ENCODE data around the gene PRKCH.

PRKCH gene

DNA sequence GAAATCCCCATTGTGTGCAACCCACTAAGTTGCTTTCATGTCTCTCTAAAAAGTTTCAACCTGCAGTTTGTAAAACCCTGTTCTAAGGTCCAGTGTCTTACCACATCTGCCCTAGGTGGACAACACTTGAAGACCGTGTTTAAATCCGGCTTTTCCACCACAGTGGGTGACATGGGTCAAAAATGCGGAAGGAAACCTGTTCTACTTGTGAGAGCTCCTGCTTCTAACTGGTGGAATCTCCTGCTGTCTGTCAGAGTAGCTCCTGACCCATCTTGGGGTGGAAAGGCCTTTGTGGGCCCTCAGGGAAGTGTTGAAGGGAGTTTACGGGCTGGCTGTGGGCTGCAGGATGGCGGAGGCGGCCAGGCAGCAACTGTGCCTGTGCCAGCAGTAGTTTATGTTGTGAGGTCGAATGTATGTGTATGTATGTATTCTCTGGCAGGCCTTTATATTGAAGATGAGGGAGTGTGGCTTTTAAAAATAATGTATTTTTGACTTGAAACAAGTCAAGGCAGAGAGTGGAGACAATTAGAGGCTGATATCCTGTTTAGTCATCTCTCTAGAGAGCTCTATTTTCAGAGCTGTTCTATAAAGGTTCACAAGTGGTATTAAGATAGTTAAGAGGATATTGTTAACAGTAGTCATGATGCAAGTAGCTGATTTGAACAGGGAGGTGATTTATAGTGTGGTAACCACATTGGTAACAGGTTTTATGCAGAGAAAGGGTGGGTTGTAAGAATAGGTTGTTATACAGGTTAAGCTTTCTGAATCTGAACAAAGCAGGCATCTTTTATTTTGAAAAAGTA lies 67.0 kb downstream of the PRKCH start:
- DNase-seq (ENCODE audit: insufficient read length, low spot score): no peak
- peak; percentile 55 for FAIRE-seq
- TF ChIP-seq, protein P1, sequence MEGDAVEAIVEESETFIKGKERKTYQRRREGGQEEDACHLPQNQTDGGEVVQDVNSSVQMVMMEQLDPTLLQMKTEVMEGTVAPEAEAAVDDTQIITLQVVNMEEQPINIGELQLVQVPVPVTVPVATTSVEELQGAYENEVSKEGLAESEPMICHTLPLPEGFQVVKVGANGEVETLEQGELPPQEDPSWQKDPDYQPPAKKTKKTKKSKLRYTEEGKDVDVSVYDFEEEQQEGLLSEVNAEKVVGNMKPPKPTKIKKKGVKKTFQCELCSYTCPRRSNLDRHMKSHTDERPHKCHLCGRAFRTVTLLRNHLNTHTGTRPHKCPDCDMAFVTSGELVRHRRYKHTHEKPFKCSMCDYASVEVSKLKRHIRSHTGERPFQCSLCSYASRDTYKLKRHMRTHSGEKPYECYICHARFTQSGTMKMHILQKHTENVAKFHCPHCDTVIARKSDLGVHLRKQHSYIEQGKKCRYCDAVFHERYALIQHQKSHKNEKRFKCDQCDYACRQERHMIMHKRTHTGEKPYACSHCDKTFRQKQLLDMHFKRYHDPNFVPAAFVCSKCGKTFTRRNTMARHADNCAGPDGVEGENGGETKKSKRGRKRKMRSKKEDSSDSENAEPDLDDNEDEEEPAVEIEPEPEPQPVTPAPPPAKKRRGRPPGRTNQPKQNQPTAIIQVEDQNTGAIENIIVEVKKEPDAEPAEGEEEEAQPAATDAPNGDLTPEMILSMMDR (IDR thresholded peaks at IDR 0.05; ENCODE audit: insufficient read depth, missing control alignments): no peak

DNA sequence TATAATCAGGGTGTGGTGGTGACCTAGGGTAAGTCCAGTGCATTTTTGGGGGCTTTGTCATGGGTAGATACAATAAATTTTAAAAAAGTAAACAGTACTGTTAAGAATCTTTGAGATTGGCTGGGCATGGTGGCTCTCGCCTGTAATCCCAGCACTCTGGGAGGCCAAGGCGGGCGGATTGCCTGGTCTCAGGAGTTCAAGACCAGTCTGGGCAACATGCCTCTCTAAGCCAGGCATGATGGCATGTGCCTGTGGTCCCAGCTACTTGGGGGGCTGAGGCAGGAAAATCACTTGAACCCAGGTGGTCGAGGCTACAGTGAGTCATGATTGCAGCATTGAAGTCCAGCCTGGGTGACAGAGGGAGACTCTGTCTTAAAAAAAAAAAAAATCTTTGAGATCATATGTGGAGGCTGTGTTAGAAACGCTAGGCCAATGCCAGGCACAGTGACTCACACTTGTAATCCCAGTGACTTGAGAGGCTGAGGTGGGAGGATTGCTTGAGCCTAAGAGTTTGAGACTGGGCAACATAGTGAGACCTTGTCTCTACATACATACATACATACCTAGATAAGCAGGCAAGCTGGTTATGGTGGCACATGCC lies 67.7 kb downstream of the PRKCH start:
- DNase-seq (ENCODE audit: insufficient read length, low spot score) (no peak), FAIRE-seq (no peak)
- TF ChIP-seq, protein P1 (IDR thresholded peaks at IDR 0.05; ENCODE audit: insufficient read depth, missing control alignments): no peak

DNA sequence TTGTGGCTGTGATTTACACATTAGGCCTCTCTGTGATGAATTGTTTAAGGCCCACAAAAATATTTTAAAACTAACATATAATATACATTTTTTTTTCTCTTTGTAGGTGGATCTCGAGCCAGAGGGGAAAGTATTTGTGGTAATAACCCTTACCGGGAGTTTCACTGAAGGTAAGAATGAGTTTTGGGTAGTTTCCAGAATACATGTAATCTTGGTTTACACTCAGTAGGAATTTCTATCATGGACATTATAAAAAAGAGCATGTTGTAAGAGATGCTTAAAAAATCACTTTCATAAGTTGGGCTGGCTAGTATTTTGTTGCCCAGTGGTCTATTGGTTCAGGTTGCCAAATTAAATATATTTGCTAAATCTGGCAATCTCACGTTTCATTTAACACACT lies 69.7 kb downstream of the PRKCH start:
- no peak for FAIRE-seq
- TF ChIP-seq, protein P1 (IDR thresholded peaks at IDR 0.05; ENCODE audit: insufficient read depth, missing control alignments): no peak
- DNase-seq (ENCODE audit: insufficient read length, low spot score): no peak

DNA sequence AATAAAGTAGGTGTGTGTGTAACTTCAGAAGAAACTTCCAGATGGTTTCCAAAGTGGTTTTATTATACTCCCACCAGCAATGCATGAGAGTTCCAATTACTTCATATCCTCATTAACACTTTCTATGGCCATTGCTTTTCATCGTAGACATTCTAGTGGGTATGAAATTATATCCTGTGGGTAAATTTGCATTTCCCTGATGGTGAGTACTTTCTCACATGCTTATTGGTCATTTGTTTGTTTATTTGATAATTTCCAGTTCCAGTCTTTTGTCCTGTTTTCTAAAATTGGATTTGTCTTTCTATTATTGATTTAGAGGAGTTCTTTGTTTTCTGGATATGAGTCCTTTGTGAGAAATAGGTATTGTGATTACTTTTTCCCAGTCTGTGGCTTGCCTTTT lies 70.9 kb downstream of the PRKCH start:
- DNase-seq (ENCODE audit: insufficient read length, low spot score) (no peak), FAIRE-seq (no peak)
- TF ChIP-seq, protein P1 (IDR thresholded peaks at IDR 0.05; ENCODE audit: insufficient read depth, missing control alignments): no peak

DNA sequence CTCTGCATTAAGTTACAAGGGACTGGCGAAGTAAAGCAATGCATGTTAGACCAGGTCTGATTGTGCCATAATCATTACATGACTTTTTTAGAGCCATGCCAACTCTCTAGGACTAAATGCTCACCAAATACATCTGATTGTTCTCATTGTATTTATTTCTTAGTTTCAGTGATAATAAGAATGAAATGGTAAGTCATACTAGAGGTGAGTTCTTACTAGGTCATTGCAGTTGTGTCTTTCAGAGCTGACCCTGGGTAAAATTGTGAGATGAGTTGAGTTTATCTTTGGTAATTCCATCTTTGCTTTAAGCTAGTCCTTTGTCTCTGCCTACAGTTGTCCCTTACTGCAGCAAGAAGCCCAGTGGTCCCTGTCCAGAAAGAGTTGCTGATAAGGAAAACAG lies 73.2 kb downstream of the PRKCH start:
- TF ChIP-seq, protein P1 (IDR thresholded peaks at IDR 0.05; ENCODE audit: insufficient read depth, missing control alignments): no peak
- FAIRE-seq (no peak), DNase-seq (ENCODE audit: insufficient read length, low spot score) (no peak)

DNA sequence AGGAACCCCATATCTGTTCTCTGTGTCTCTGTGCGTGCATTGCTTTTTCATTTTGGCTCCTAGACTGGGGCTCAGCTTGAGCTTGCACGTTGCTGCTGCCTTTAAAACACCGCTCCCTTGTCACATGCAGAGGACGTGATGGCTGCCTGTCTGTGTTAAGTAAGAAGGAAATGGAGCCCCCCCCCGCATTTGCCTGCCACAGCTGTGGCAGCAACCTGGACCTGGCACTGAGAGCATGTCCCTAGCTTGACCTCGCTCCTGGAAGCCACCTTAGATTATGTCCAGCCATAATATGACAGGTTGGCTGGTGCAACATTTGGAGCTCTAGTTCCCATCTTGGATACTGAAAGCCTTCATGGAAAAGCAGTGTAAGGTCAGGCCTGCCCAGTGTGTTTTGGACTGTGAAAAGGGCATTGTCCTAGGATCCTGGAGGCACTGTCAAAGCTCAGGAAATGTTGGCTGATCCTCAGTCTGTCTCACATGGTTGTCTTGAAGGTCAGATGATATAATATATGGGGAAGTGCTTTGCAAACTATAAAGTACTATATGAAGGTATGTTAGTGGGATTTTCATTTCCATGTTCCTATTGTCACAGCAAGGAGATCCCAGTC lies 73.8 kb downstream of the PRKCH start:
- DNase-seq (ENCODE audit: insufficient read length, low spot score) (no peak), FAIRE-seq (no peak)
- TF ChIP-seq, protein P1 (IDR thresholded peaks at IDR 0.05; ENCODE audit: insufficient read depth, missing control alignments): no peak

DNA sequence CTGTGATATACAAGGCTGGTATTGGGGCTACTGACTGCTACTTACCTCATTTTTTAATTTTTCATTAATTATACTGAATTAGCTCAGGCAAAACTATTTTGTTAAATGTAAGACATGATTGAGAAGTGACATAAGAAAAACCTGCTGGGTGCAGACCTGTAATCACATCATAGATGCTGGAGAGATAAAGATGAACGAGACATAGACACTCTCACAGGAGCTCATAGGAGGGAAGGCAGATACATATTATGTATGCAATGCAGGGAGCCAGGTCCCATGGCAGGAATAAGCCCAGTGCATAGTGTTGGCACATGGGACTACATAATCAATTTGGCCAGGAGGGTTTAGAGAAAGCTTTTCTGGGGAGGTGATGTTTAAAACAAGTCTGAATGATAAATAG lies 74.9 kb downstream of the PRKCH start:
- FAIRE-seq (no peak), DNase-seq (ENCODE audit: insufficient read length, low spot score) (no peak)
- TF ChIP-seq, protein P1 (IDR thresholded peaks at IDR 0.05; ENCODE audit: insufficient read depth, missing control alignments): no peak
